HTERT RPE-1 (cell line): ENCODE results near the gene SLC35D2.
"Not testable (repeated sequence)": the region's sequence is repeated elsewhere in the genome, so short reads cannot be mapped to it uniquely, and the experiment has no call there.

ENCODE experiments used
- in situ Hi-C: fragments of 300-500 bp; cut with MboI; formaldehyde crosslinking; loops from 4 replicates; pipeline ENCODE4 v1.14.3; 2020; ENCODE audit warnings: low sequenced_read_pairs

The SLC35D2 gene

DNA sequence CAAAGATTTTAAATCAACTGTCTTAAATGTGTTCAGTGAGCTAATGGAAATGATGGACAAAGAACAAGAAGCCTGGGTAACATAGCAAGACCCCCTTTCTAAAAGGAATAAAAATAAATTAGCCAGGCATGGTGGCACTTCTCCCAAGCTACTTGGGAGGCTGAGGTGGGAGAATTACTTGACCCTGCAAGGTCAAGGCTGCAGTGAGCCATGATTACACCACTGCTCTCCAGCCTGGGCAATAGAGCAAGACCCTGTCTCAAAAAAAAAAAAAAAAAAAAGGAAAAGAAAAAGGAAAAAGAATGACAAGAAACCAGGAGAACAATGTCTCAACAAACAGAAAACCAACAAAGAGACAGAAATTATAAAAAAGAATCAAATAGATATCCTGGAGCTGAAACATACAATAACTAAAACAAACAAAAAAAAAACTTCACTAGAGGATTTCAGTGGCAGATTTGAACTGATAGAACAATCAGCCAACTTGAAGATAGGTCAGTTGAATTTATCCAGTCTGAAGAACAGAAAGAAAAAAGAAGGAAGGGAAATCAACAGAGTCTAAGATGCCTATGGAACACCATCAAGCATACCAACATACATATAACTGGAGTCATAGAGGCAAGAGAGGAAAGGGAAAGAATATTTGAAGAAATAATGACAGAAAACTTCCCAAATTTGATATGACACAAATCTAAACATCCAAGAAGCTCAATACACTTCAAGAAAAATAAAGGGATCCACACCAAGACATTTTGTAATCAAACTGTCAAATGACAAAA, 16.8 kb upstream of the SLC35D2 start:
- in situ Hi-C loops: no loop called here

DNA sequence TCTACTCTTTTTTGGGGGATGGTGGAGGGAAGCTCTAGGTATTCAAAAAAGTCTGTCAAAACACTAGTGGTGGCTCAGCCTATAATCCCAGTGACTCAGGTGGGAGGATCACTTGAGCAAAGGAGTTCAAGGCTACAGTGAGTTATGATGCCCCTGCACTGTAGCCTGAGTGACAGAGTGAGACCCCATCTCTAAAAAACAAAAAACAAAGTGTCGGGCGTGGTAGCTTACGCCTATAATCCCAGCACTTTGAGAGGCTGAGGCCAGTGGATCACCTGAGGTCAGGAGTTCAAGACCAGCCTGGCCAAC, 15.8 kb upstream of the SLC35D2 start:
- in situ Hi-C loops: no loop called here

DNA sequence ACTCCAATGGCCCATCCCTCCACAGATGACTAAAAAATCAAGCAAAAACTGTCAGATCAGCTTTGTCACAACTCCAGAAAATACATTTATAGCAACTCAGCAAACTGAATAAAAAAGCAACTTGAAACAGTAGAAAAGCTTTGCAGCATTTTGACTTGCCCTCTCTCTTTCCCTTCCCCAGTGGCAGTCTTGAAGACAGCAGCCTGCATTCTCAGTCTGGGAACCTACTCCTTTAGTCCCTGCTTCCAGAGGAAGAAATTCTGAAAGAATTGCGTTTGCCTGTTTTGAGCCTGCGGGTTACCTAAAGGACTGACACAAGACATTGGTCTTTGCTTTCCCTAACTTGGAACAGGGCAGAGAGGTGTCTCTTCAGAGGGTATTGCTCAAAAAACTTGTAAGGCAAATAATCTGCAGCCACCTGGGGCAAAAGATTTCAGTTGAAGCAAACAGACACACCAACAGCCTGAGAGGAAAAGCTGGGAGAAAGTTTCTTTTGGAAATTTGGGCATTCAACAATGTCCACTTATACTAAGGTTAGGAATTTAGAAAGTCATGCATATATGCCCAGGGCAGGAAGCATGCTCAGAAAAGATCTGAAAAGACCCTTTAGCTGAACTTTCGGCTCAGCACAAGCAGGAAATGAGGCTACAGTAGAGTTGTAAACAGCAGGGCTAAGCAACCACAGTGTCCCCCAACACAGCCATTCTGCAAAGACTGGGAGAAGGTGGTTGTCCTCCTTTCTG, 15.2 kb upstream of the SLC35D2 start:
- in situ Hi-C loops: no loop called here

DNA sequence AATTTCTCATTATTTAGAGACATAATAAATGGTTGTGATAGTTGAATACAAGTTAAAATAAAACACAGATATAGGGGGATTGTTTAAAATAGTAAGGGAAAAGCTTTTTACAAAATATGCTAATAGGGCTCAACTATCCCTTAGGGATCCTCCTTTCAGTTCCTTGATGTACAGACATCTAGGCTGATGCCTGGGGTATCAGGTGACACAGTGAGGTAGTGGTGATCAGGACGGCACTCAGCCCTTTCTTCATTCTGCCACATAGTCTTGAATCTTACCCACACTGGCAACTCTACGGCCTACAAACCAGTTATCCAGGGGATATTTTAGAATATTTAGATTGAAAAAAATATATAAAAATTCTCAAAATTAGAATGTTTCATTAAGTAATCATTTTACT, 12.5 kb upstream of the SLC35D2 start:
- in situ Hi-C loops: no loop called here

DNA sequence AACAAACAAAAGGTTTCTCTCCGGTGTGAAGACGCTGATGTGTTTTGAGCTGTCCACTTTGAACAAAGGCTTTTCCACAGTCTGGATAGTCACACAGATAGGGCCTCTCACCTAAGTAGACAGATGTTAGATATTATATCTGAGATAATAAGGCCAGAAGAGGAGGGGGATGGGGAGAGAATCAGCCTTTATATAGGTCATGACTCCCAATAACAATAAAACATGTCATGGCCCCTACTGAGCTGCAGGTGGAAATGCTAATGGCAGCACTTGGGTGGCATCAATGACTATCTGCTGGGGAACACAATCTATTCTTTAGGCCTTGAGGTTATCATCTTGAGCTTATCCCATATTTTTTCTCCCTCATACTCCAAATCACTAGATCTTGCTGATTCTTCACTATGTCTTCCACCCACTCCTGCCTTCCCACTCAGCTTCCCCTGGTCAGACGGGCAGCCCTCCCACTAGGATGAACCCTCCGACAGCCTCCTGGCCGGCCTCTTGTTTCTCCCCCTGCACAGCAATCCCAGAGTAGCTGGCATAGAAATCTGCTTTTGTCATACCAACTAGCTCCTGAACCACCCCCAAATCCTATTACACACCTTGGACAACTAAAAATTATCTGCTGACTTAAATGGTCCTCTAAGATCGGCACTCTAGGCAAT, 11.5 kb upstream of the SLC35D2 start:
- in situ Hi-C loops: no loop called here

DNA sequence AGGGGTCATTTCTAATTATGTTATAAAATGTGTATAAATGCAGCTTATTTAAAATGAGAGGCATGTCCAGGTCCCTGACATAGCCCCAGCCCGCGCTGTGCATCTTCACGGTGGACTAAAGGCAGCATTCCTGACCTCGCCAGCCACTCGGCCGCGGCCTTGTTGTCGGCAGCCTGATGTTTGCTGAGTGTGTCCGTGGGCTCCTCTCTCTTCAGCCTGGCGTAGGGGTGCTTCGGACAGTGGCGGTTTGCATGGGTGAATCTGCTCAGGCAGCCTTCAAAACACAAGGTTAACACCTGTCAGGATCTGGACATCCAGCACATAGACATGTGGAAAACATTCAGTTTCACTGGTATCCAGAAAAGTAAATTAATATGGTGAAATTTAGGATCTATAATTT, 8.8 kb upstream of the SLC35D2 start:
- in situ Hi-C loops: no loop called here

DNA sequence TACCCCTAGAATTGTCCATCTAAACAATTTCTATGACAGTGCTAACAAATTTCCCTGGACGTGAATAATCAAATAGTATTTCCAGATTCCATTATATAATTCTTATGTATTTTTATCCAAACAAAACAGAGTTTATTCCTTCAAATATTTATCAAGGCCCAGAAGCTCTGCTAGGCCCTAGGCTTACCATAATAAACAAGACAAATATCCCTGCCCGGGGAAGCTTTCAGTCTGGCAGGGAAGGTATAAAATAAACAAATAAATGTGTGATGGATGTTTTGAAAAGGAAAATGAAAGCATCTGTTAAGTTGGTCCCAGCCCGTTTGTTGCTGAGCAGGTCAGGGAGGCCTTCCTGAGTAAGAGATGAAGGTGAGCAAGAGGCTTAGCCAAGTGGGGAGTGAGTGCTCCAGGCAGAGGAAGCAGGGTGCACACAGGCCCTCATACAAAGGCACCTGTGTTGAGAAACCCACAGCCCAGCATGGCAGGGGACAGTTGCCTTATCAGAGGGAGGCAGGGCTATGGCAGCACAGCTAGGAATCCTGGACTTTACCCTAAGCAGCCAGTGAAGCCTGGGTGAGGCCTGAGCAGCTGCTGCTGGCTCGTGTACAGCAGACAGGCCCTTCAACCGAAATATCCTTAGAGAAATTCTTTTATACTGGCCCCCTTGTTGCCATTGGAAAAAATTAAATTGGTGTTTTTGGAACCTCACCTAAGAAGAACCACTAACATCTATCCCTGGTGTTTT, 7.7 kb upstream of the SLC35D2 start:
- in situ Hi-C loops: no loop called here

DNA sequence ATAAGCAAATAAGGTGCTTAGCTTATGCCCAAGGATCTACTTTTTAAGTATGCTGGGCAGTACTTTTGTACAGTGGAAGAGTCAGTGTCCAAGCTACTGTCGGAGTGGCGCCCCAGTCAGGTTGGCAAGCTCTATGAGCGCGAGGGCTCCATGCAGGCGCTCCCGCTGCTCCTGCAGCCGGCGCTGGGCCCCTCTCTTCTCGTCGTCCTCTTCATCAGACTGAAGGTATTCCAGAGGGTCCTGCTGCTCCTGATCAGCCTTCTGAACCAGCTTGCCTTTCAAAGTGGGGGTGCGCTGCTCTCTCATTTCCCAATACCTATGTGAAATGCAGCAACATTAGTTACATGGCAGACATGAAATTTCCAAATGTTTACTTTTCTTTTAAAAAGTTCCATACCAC, 4.6 kb upstream of the SLC35D2 start:
- in situ Hi-C loops: no loop called here

DNA sequence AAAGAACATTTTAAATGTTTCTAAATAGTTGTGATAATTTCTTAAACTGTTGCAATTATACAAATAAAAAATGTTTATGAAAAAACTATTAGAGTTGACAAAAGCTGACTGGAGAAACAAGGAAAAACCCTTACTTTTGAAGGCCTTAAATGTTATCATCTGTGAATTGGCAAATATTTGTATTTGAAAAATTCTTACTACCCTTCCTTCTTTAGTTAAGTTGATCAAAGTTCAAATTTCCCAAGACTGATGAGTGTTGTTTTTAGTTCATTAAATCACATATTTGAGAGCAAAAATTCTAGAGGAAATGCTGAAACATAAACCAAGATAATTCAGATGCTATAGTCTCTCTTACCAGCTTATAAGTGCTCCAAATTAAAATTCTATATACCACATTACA, 2.6 kb upstream of the SLC35D2 start:
- in situ Hi-C loops: no loop called here

DNA sequence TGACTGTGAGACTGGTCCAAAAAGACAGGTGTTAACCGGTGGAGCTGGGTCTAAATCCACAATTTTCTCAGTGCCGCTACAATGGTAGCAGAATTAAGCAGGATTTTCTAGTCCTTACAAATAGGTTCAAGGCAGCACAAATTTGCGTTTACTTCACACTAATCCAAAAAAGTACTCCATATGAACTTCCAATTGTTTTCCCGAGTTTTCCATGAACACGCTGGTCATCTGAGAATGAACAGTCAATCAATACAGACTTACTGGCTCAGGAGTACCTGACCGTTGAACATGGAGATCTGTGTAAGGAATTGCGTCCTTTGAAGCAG, 709 bp downstream of the SLC35D2 start:
- in situ Hi-C loops: no loop called here

DNA sequence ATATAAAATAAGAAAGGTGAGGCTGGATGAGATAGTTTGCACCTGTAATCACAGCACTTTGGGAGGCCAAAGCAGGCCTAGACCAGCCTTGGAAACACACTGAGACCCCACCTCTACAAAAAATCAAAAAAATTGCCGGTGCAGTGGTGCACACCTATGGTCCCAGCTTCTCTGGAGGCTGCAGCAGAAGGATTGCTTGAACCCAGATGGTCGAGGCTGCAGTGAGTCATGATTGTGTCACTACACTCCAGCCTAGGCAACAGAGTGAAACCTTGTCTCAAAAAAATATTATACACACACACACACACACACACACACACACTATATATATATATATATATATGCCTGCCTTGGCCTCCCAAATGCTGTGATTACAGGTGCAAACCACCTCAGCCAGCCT, 1.3 kb downstream of the SLC35D2 start:
- in situ Hi-C loops: no loop called here

DNA sequence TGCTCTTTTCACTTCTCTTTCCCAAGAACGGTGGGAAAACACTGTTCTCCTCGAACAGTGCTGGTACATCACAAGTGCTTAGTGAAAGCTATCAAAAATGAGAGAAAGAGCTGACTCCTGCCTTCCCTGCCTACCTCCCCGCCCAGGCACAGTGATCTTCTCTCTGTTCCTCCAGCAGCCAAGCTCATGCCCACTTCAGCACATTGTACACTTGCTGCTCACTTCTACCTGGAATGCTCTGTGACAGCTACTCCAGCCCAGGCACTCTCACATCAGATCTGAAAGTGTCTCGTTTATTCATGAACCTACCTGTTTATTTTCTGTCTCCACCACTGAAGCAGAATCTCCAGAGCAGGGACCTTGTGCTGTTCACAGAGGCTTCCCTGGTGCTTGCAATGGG, 1.8 kb downstream of the SLC35D2 start:
- in situ Hi-C loops: no loop called here

DNA sequence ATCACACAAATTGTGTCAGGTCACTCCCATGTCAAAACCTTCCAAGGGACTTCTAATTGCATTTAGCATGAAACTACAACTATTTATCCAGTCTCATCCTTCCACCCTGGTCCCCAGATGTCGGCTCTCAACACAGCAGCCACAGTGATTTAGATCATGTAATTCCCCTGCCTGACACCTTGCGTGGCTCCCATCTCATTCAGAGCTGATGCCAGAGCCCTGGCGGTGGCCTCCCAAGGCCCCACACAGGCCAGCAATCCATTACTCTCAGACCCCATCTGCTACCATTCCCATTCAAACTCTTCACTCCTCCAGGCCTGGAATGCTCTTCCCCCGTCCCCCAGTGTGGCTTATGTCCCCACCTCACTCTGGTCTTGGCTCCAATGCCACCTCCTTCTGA, 2.4 kb downstream of the SLC35D2 start:
- in situ Hi-C loops: no loop called here

DNA sequence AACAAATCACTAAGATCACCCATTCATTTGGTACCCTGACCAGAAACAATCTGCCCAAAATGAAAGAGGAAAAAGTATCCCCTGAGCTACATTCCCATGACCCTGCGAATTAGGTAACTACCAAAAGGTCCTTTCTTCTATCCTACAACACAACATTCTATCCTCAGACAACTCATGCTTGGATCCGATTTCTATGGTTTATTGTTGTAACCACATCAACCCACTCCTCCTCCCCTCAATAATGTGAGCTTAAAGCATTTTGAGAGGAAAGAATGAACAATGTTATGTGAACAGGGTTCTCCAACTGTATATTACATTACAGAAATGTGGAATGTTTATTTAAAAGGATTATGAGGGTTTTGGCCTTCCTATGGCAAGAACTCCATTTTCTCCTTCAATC, 4.0 kb downstream of the SLC35D2 start:
- in situ Hi-C loops: no loop called here

DNA sequence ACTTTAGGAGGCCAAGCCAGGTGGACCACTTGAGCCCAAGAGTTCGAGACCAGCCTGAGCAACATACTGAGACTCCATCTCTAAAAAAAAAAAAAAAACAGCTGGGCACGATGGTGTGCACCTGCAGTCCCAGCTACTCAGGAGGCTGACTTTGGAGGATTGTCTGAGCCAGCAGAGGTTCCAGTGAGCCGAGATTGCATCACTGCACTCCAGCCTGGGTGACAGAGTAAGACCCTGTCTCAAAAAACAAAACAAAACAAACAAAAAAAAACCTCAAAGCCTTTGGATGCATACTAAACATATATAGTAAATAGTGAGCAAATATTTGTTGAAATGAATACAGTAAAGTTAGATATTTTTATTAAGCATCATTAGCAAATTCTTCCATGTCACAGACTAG, 5.3 kb downstream of the SLC35D2 start:
- in situ Hi-C loops: no loop called here

DNA sequence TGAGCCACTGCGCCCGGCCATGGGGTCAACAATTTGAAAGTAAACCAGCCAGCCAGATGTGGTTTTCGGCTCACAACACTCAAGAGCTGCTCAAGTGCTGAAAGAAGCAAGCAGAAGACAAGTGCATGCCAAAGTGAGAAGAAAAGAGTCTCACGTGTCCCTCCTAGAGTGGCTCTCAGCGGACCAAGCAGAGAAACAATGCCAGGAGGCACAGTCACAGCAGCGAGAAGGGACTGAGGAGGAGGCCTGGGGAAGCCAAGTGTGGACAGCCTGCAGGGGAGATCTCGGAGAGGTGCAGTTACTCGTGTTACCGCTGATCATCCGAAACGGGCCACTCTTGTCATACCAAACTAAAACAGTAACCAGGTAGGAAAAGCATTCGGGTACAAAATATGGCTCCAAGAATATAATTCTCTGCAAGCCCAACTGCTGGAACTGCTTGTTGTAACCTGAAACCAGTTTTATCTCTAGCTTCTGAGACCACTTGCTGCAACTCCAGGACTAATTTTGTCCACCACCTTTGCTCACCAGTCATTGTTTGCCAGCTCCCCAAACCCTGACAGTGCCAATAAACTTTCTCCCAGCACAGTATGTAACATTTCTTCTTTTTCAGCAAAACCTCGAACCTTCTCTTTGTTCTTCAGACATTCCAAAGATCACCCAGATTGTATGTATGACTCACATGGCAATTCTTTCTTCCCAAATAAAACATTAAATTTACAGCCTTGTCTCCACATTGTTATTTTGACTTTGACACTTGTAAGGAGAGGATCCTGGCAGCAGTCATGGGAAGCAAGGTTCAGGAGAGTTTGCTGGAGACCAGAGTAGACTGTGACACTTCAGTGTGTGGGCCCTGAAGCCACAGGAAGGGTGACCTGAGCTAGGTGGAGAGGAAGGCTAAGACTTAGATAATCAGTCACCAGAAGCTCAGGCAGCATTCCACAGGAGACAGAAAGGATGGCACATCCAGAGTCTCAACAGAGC, 6.3 kb downstream of the SLC35D2 start:
- in situ Hi-C loops: no loop called here

DNA sequence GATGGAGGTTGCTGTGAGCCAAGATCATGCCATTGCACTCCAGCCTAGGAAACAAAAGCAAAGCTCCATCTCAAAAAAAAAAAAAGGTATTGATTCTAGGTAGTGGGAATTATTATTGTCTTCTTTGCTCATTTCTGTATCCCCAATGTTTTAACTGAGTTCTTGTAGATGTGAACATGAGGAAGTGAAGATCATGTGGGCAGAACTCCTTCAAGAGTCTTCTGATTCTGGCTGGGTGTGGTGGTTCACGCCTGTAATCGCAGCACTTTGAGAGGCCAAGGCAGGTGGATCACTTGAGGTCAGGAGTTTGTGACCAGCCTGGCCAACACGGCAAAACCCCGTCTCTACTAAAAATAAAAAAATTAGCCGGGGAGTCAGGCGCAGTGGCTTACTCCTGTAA, 8.0 kb downstream of the SLC35D2 start:
- in situ Hi-C loops: not testable (repeated sequence)

DNA sequence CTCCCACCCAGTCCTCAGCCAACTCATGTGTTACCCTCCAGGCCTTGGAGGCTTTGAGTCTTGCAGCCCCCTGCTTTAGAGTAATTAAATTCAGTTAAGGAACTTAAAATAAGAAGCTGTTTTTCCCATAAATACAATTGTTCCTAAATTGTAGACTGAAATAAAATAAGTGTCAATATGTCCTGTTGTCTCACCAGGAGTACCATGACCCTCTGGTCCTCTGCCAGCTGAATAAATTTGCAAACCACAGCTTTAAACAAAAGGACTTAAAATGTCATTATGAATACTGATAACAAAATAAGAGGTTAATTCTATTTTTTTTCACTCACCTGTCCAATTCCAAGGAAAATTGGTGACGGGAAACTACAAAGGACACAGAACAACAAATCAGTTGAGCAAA, 15.6 kb downstream of the SLC35D2 start:
- in situ Hi-C loops: no loop called here

DNA sequence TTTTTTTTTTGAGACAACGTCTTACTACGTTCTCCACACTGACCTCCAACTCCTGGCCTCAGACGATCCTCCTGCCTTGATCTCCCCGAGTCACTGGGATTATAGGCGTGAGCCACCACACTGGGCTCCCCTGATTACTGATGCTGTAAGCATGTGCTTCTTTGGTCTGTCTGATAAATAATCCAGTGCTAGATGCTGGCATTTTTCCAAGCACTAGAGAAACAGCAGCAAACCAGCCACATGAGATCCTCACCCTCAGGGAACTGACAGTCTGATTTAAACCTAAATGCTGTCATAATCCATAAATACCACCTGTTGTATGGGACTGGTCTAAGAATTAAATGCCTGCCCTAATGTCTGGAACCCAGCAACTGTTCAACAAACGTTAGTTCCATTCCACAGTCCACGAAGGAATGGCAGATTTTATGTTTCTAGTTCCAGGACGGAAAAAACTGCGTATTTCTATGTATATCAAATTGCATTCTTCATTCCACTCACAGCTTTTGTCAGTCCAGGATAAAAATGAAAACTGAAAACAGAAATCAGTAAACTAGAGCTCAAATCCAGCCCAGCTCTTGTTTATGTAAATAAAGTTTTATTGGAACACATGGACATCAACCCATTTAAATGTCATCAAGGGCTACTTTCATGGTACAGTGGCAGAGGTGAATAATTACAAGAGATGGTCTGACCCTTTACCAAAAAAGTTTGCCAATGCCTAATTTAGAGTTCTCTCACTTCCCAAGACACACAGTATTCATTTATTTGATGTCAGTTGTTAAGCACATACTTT, 20.1 kb downstream of the SLC35D2 start:
- in situ Hi-C loops: no loop called here

DNA sequence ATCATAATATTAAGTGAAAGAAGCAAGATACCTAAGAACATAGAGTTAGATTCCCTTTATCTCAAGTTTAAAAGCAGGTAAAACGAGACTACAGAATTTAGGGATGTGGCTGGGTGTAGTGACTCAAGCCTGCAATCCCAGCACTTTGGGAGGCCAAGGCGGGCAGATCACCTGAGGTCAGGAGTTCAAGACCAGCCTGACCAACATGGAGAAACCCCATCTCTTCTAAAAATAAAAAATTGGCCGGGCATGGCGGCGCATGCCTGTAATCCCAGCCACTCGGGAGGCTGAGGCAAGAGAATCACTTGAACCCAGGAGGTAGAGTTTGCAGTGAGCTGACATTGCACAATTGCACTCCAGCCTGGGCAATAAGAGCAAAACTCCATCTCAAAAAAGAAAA, 21.4 kb downstream of the SLC35D2 start:
- in situ Hi-C loops: not testable (repeated sequence)
